ENCODE results near the gene CCDC148.
"Not testable (repeated sequence)": the region's sequence is repeated elsewhere in the genome, so short reads cannot be mapped to it uniquely, and the experiment has no call there.

The CCDC148 gene

DNA sequence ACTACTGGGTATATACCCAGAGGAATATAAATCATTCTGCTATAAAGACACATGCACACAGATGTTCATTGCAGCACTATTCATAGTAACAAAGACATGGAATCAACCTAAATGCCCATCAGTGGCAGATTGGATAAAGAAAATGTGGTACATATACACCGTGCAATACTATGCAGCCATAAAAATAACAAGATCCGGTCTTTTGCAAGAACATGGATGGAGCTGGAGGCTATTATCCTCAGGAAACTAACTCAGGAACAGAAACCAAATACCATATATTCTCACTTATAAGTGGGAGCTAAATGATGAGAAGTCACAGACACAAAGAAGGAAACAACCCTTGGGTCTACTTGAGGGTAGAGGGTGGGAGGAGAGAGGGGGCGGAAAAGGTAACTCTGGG is 16.7 kb upstream of the CCDC148 start:
- ATAC-seq (ENCODE audit: low read depth); DNase-seq (ENCODE audit: low spot score in 2 of 2): not testable (repeated sequence)

DNA sequence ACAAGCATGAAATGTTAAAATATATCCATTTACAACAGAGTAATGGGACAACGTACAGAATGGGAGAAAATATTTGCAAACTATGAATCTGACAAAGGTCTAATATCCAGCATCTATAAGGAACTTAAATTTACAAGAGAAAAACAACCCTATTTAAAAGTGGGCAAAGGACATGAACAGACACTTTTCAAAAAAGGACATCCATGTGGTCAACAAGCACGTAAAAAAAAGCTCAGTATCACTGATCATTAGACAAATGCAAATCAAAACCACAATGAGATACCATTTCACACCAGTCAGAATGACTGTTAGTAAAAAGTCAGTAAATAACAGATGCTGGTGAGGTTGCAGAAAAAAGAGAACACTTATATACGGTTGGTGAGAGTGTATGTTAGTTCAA is 16.3 kb upstream of the CCDC148 start:
- H3K27me3 Mint-ChIP-seq; H3K36me3 Mint-ChIP-seq; ATAC-seq (ENCODE audit: low read depth); DNase-seq (ENCODE audit: low spot score in 2 of 2); H3K4me1 Mint-ChIP-seq; H3K4me3 Mint-ChIP-seq; H3K9me3 Mint-ChIP-seq; H3K27ac Mint-ChIP-seq: not testable (repeated sequence)

More for the DNA sequence above, 16.7 kb upstream of the CCDC148 start:
- not testable (repeated sequence) for H3K36me3 Mint-ChIP-seq, H3K4me3 Mint-ChIP-seq, H3K4me1 Mint-ChIP-seq, H3K27ac Mint-ChIP-seq, H3K9me3 Mint-ChIP-seq, H3K27me3 Mint-ChIP-seq

DNA sequence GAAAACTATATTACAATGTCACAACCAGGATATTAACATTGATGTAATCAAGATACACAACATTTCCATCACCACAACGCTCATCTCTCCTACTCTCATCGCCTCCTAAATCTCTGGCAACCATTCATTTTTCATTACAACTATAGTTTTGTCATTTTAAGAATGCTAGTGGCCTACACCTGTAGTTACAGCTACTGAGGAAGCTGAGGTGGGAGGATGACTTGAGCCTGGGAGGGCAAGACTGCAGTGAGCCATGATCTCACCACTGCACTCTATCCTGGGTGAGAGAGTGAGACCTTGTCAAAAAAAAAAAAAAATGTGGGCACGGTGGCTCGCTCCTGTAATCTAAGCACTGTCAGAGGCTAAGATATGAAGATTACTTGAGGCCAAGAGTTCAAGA is 10.7 kb upstream of the CCDC148 start:
- DNase-seq (ENCODE audit: low spot score in 2 of 2) (no peak), ATAC-seq (ENCODE audit: low read depth) (no peak)
- Mint-ChIP-seq H3K36me3 (no peaks in the 10 kb centered on the region), H3K9me3 (no peaks in the 10 kb centered on the region), H3K27ac (no peak overlapping the region), H3K4me3 (no peak overlapping the region), H3K27me3 (no peaks in the 10 kb centered on the region), H3K4me1 (no peaks in the 10 kb centered on the region)

DNA sequence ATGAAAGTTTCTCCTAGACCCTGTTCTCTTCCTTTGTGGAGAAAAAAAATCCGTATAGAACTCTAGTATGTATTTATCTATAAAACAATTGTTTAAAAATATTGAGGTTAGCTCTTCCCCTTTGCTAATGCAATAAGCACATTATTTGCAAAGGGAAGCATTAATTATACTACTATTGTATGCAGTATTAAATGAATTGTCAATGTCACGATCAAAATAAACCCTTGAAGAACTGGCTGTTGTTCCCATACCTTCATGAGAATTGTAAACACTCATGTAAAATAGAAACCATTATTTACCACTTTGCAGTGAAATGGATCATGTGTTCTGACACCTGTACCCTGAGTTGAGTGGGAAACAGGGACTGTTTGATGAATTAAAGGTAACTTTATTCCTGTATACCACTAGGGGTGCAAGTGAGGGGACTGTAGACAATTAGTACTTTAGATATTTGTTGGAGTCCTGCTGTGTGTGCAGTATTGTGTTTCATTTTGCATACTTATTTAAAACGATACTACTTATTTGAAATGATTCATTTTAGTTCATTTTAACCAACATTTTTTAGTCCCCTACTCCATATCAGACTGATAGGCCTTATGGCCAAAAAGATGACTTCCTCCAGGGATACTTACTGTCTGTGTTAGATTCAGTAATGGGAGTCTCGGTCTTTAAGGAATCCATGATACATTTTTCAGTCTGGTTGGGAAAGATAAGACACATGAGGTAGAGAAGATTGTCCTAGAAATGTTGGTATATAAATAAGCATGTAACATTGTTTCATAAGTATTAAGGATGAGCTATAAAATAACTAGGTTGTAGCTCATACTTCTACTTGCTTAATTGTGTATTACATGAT is 8.1 kb upstream of the CCDC148 start:
- H3K4me1 Mint-ChIP-seq, result peaks cover 4% of the 10 kb centered on the region
- H3K9me3 Mint-ChIP-seq, result no peaks in the 10 kb centered on the region
- DNase-seq (ENCODE audit: low spot score in 2 of 2) (no peak), ATAC-seq (ENCODE audit: low read depth) (peak; percentile 49)
- H3K27me3 Mint-ChIP-seq, result peaks cover 3% of the 10 kb centered on the region
- no peak overlapping the region for H3K4me3 Mint-ChIP-seq
- no peak overlapping the region for H3K27ac Mint-ChIP-seq
- H3K36me3 Mint-ChIP-seq, result no peaks in the 10 kb centered on the region

DNA sequence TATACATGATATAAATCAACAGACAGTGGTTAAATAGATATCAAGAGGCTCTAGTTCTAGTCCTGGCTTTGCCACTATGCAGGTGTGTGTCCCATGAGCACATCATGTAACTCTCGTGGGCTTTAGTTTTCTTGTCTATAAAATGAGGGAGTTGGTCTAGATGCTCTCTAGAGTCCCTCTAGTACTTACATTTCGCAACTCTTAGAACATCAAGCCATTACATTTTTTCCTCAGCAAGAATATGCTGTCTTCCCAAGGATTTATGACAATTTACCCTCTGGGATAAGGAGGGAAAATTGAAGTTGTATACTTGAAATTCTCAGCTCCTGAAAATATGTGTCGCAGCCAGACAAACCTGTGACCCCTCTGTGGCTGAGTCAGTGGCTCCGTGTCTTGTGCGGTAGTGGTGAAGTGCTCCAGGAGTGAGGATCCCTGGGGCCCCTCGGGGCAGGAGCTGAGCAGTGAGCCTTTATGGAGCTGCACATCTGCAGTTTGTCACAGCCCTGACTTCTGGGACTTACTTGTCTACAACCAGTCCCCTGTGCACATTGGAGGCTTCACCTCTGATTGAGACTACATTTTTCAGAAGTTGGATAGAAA is 7.0 kb upstream of the CCDC148 start:
- Mint-ChIP-seq H3K4me1 (peaks cover 4% of the 10 kb centered on the region), H3K27ac (no peak overlapping the region), H3K4me3 (no peak overlapping the region), H3K27me3 (peaks cover 3% of the 10 kb centered on the region), H3K9me3 (no peaks in the 10 kb centered on the region), H3K36me3 (no peaks in the 10 kb centered on the region)
- no peak for ATAC-seq (ENCODE audit: low read depth)
- DNase-seq (ENCODE audit: low spot score in 2 of 2), result no peak

DNA sequence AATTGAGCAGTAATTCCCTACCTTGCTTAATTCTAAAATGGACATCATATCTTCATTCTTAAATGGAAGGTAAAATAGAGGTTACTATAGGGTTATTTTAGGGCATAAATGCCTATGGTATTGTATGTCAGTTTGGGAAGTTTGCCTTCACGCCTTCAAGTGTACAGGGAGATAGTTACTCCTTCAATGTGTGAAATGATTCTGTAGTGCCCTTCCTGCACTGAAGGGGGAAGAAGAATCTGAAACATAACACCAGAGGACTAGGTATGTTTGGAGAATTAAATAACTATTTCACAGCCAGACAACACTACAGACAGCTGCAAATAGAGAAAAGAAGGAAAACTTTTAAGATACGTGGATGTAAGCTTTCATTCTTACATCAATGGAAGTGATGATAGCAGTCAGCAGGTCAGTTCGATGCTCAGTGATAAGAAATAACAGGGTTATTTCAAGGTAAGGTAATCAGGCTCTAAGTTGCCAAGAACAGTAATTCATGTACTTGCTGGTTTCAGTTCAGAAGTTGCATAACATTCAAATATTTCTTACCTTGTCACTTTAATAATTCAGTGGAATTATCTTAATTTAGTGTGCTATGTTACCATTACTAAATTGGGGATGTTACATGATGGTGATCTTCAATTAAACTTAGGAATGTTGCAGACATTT is 4.2 kb upstream of the CCDC148 start:
- H3K36me3 Mint-ChIP-seq, result no peaks in the 10 kb centered on the region
- H3K27me3 Mint-ChIP-seq, result peaks cover 3% of the 10 kb centered on the region
- H3K4me3 Mint-ChIP-seq, result no peak overlapping the region
- H3K4me1 Mint-ChIP-seq, result peaks cover 16% of the 10 kb centered on the region
- ATAC-seq (ENCODE audit: low read depth), result no peak
- no peak for DNase-seq (ENCODE audit: low spot score in 2 of 2)
- no peak overlapping the region for H3K27ac Mint-ChIP-seq
- H3K9me3 Mint-ChIP-seq, result no peaks in the 10 kb centered on the region

DNA sequence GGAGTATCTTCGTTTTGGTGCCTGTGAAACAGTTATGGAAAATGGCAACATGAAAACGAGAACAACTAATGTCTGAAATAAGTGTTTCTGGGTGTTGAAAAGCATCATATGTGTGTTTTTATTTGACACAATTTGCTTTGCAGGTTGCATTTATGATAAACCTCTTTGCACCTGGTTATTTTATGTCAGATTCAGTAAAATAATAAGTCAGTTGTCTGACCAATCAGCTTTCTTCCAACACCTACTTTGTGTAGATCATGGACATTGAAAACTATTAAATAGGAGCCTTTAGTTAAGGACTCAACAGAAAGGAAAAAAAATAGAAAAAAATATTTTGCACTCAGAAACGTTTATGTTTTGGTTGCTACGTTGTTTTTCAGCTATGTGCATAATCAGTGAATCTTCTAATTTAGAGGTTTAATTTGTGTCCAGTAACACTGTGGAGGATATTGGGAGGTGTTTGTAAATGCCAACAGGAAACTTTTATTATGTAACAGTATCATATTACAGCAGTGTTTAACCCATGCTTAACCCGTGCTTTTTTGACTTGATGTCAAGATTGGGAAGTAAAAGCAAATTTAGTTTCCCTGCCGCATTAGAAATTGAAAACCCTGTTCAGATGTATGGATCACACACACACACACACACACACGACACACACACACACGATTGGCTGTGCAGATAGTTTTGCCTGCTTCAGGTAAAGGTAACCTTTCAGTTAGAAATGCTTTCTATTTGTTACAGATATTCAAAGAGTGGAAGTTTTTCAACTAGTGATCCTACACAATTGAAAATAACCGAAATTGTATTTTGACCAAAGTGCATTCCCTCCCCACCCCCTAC is 2.8 kb upstream of the CCDC148 start:
- Mint-ChIP-seq H3K27ac (no peak overlapping the region), H3K27me3 (peaks cover 3% of the 10 kb centered on the region), H3K4me1 (peaks cover 16% of the 10 kb centered on the region), H3K36me3 (no peaks in the 10 kb centered on the region), H3K9me3 (no peaks in the 10 kb centered on the region), H3K4me3 (no peak overlapping the region)
- no peak for DNase-seq (ENCODE audit: low spot score in 2 of 2)
- ATAC-seq (ENCODE audit: low read depth), result no peak

DNA sequence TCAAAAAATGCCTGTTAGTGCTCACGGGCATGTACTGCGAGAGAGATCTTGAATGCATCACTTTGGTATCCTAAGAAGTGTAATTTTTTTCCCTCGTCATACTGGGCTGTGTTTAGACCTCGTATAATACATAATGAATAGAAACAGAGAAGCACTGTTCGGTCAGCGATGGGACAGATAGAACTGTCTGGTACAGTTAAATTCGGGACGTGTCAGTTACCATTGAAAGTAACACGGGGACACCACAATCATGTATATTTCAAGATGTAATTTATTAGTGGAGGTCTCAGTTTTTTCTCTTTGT is 2.0 kb upstream of the CCDC148 start:
- Mint-ChIP-seq H3K4me1 (peaks cover 16% of the 10 kb centered on the region), H3K4me3 (peak overlapping the region; percentile 98), H3K9me3 (no peaks in the 10 kb centered on the region), H3K27ac (peak overlapping the region; percentile 92), H3K27me3 (peaks cover 8% of the 10 kb centered on the region), H3K36me3 (no peaks in the 10 kb centered on the region)
- DNase-seq (ENCODE audit: low spot score in 2 of 2), result no peak
- no peak for ATAC-seq (ENCODE audit: low read depth)

DNA sequence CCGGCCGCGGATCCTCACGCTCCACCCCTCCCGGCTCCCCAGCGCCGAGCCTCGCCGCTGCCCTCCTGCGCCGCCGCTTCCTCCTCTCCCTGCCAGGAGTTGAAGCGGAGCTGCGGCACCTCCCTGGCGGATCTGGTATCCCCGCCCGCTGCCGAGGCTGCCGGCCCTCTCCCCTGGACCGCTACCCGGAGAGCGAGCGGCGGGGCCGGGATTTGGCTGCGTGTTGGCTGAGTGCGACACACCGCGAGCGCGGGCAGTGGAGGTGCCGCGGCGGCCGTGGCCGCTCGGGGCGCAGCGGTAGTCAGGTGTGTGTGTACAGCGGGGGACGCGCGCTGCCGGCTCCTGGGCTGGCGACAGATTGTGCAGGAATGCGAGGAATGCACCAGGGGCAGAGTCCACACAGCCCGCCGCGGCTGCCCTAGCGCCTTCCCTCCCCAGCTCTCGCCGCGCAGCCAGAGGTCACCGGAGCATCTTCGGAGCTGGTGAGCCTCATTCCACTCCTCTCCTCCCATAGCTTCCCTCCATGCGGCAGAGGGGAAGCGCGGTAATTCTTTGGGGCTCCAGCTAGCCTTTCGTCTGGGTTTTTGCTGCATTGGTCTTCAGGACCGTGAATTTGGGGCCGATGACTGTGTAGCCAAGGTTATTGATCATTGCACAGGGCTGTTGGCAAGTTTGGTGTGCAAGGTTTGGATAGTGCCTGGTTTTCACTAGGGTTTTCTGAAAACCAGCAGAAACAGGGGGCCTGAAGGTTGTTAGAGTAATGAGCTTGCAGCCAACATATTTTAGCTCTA is 1.5 kb upstream of the CCDC148 start:
- Mint-ChIP-seq H3K36me3 (no peaks in the 10 kb centered on the region), H3K27ac (peak overlapping the region; percentile 92), H3K9me3 (no peaks in the 10 kb centered on the region), H3K4me3 (peak overlapping the region; percentile 98), H3K27me3 (peaks cover 8% of the 10 kb centered on the region), H3K4me1 (peaks cover 16% of the 10 kb centered on the region)
- DNase-seq (ENCODE audit: low spot score in 2 of 2) (no peak), ATAC-seq (ENCODE audit: low read depth) (peak; percentile 52)

DNA sequence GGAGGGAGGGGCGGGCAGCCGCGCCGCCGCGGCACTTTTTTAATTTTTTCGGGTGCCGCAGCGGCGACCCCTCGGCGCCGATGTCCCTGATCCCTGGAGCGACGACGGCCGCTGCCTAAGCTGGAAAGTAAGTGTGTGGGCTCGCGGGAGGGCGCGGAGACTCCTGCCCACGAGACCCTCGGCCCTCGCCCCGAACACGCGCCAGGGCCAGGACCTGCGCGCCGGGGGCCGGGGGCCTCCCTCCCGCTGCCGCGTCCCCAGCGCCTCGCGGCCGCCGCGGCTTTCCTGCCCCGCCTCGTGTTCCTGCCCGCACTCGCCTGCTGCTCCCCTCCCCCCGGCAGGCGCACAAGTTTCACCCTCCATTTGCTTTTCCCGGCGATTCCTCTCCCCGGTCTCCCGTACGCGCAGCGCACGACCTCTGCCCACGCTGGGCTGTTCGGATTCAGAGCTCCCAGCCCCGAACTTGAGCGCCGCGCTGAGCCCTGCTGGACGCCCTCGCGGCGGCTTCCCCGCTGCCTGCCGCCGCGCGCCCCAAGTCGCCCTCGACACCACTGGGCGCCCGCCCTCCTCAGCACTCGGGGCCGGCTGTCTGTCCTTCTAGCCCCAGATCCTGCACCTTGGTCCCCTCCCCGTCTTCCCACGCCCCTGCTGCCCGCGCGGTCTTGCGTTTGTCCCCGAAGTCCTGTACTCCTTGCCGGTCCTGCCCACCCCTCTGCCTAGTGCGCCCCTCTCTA is 706 bp upstream of the CCDC148 start:
- Mint-ChIP-seq H3K27me3 (peaks cover 10% of the 10 kb centered on the region), H3K27ac (peak overlapping the region; percentile 92), H3K9me3 (no peaks in the 10 kb centered on the region), H3K4me1 (peaks cover 16% of the 10 kb centered on the region), H3K36me3 (no peaks in the 10 kb centered on the region), H3K4me3 (peak overlapping the region; percentile 98)
- DNase-seq (ENCODE audit: low spot score in 2 of 2) (peak; percentile 36 to 59), ATAC-seq (ENCODE audit: low read depth) (peak; percentile 17)

DNA sequence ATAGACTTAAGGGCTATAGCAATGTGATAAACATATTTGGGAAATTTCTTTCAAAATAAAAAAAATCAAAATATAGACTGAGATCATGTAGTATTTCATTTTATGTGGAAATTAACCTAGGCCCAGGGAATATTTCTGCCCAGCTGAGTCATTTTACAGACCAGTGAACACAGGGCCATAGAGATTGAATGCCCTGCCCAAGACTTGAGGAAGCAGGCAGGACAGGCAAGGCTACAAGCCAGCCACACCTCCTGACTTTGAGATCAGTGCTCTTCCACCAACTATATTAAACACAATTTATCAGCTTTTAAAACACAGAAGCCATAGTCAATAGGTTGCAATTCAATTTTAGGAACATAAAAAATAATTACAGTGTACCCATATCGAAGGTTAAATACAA is 12.9 kb downstream of the CCDC148 start:
- Mint-ChIP-seq H3K27me3 (no peaks in the 10 kb centered on the region), H3K4me3 (no peak overlapping the region), H3K36me3 (no peaks in the 10 kb centered on the region), H3K27ac (no peak overlapping the region), H3K4me1 (no peaks in the 10 kb centered on the region), H3K9me3 (peaks cover 2% of the 10 kb centered on the region)
- ATAC-seq (ENCODE audit: low read depth) (no peak), DNase-seq (ENCODE audit: low spot score in 2 of 2) (no peak)

DNA sequence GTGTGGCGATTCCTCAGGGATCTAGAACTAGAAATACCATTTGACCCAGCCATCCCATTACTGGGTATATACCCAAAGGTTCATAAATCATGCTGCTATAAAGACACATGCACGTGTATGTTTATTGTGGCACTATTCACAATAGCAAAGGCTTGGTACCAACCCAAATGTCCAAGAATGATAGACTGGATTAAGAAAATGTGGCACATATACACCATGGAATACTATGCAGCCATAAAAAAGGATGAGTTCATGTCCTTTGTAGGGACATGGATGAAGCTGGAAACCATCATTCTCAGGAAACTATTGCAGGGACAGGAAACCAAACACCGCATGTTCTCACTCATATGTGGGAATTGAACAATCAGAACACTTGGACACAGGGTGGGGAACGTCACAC is 17.5 kb downstream of the CCDC148 start:
- not testable (repeated sequence) for H3K27me3 Mint-ChIP-seq; H3K4me3 Mint-ChIP-seq; DNase-seq (ENCODE audit: low spot score in 2 of 2); H3K9me3 Mint-ChIP-seq; ATAC-seq (ENCODE audit: low read depth); H3K36me3 Mint-ChIP-seq; H3K4me1 Mint-ChIP-seq; H3K27ac Mint-ChIP-seq

DNA sequence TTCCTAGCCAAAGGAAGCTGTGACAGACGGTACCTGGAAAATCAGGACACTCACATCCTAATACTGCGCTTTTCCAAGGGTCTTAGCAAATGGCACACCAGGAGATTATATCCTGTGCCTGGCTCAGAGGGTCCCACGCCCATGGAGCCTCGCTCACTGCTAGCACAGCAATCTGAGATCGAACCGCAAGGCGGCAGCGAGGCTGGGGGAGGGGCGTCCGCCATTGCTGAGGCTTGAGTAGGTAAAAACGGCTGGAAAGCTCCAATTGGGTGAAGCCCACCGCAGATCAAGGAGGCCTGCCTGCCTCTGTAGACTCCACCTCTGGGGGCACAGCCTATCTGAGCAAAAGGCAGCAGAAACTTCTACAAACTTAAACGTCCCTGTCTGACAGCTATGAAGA is 22.8 kb downstream of the CCDC148 start:
- DNase-seq (ENCODE audit: low spot score in 2 of 2); H3K36me3 Mint-ChIP-seq; H3K9me3 Mint-ChIP-seq; ATAC-seq (ENCODE audit: low read depth); H3K4me3 Mint-ChIP-seq; H3K4me1 Mint-ChIP-seq; H3K27ac Mint-ChIP-seq; H3K27me3 Mint-ChIP-seq: not testable (repeated sequence)
